Measurements from ENCODE around the gene DNM1.
"Not testable (repeated sequence)": the region's sequence is repeated elsewhere in the genome, so short reads cannot be mapped to it uniquely, and the experiment has no call there.

Gene DNM1

GRCh38 chr9:128279088-128280073, 76.2 kb downstream of the DNM1 start:
- not testable (repeated sequence) for DNase-seq (ENCODE audit: low spot score)

GRCh38 chr9:128280084-128280622, 77.0 kb downstream of the DNM1 start:
- no peak for DNase-seq (ENCODE audit: low spot score)

- peak; percentile 61 for DNase-seq (ENCODE audit: low spot score)
These were observed 79.3 kb downstream of the DNM1 start for GRCh38 chr9:128282500-128282899.

- DNase-seq (ENCODE audit: low spot score): no peak
These were observed 82.0 kb downstream of the DNM1 start for GRCh38 chr9:128285033-128285784.

GRCh38 chr9:128286440-128286839, 83.3 kb downstream of the DNM1 start:
- DNase-seq (ENCODE audit: low spot score): no peak

GRCh38 chr9:128288273-128289004, 85.3 kb downstream of the DNM1 start:
- no peak for DNase-seq (ENCODE audit: low spot score)

- no peak for DNase-seq (ENCODE audit: low spot score)
These were observed 88.8 kb downstream of the DNM1 start for GRCh38 chr9:128292009-128292408.

- no peak for DNase-seq (ENCODE audit: low spot score)
These were observed 89.9 kb downstream of the DNM1 start for GRCh38 chr9:128293091-128293490.

GRCh38 chr9:128294142-128294541, 91.0 kb downstream of the DNM1 start:
- DNase-seq (ENCODE audit: low spot score): no peak

GRCh38 chr9:128296340-128297220, 93.4 kb downstream of the DNM1 start:
- DNase-seq (ENCODE audit: low spot score): no peak

- no peak for DNase-seq (ENCODE audit: low spot score)
These were observed 94.1 kb downstream of the DNM1 start for GRCh38 chr9:128297221-128297773.

- no peak for DNase-seq (ENCODE audit: low spot score)
These were observed 95.6 kb downstream of the DNM1 start for GRCh38 chr9:128298535-128299482.

- DNase-seq (ENCODE audit: low spot score): no peak
These were observed 101.2 kb downstream of the DNM1 start for GRCh38 chr9:128304136-128304970.

All from RKO (cell line).